HG03159 (cell line): ENCODE results near the gene MICAL3.

Source experiments
- ATAC-seq: cut with Tn5 transposase; IDR thresholded peaks from one replicate; pipeline ENCODE4 v1.9.1; 2021; ENCODE audit warnings: mild to moderate bottlenecking, moderate library complexity; ENCODE audit not compliant: unreplicated experiment

The MICAL3 gene

DNA sequence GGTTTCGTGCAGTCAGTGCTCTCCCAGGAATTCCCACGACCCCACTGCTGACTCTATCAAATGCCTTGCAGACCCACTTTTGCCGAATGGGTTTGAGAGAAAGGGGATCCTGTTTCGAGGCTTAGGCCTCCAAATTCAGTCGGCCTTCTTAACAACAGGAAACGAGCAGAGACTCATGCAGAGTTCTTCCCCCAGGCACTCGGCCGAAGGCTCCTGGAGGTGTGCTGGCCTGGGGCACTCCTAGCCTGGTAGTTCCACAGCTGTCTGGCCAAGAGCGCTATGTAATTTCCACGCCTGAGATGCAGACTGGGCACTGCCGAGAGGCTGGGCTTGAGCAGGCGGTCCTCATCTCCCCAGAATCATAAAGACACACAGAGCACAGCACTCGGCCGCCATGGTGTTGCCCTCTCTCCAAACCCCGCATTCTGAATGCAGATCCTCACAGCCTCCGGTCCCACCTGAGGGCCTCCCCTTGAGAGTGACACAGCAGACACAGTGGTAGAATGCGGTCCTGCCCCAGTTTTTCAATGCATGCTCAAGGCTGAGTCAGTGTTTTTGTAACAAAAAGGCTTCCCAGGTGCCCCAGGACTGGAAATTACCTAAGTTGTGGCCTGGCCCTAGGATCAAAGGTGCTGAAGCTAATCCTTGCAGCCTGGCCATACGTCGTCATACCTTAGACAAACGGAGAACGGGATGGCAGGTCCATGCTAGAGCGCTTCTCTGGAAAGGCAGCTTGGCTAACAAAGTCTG is 219.9 kb downstream of the MICAL3 start:
- no peak for ATAC-seq

DNA sequence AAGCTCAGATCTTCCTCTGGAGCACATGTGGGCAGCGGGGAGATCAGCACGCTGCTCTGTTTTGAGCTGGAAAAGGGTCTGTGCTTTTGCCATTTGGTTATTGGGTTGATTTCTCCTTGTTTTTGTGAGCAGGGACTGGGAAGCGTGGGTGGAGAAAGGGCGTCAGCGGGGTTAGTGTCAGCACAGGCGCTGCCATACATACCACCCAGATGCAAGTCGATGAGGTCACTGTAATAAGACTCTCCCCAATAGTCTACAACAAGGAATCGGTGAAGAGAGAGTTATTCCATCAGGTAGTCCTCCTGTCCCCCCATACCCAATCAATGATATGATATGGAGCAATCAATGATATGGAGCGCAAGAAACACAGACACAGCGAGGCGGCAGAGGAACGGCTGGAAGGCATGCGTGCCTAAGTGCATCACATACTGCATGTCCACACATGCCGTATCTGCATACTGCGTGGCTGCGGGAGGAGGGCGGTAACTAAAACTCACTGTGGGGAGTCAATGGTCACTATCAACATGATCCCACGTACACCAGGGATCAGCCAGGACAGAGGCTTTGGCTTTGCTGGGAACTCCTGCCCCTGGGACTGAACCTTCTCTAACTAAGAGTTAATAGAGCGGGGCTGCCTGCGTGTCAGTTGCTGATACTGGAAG is 220.6 kb downstream of the MICAL3 start:
- no peak for ATAC-seq

GRCh38 chr22:17802822-17803221 is 221.5 kb downstream of the MICAL3 start:
- no peak for ATAC-seq

GRCh38 chr22:17802411-17802810 is 221.9 kb downstream of the MICAL3 start:
- no peak for ATAC-seq

- peak; percentile 48 for ATAC-seq
Measured at GRCh38 chr22:17797721-17798559, 226.4 kb downstream of the MICAL3 start.

- no peak for ATAC-seq
Measured at GRCh38 chr22:17796695-17797094, 227.7 kb downstream of the MICAL3 start.

- ATAC-seq: no peak
Measured at GRCh38 chr22:17795661-17796548, 228.5 kb downstream of the MICAL3 start.

DNA sequence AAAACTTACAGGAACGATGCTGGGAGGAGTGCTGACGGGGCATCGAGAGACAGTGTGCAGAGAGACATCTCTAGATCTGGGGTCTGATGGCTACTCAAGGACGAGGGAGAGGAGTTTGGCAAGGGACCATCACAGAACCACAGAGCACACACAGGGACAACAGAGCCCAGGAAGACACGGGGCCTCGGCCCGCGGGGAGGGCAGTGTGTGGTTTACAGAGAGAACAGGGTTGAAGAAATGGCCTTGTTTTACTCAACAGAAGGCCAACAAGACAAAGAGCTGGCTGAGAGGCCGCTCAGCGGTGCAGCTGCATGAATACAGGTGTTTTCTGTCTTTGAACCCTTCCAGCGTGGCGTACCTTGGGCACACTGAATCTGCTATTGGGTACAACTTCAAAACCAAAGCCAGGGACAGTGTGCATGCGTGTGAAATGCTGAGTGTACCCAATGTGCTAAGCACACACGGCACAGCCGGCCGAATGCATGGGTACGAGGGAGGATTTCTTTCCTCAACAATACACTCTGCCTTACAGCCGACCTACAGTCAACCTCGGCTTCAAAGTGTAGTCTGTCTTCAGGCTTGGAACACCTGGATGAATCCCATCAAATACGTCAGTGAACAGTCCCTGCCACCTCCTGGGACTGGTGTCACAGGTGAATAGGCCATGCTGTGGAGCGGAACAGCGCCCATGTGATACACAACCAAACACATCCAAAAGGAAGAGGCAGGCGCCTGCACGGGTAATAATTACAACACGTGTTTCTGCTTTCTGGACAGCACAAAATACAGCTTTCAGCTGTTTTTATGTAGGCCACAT is 229.4 kb downstream of the MICAL3 start:
- ATAC-seq: no peak

DNA sequence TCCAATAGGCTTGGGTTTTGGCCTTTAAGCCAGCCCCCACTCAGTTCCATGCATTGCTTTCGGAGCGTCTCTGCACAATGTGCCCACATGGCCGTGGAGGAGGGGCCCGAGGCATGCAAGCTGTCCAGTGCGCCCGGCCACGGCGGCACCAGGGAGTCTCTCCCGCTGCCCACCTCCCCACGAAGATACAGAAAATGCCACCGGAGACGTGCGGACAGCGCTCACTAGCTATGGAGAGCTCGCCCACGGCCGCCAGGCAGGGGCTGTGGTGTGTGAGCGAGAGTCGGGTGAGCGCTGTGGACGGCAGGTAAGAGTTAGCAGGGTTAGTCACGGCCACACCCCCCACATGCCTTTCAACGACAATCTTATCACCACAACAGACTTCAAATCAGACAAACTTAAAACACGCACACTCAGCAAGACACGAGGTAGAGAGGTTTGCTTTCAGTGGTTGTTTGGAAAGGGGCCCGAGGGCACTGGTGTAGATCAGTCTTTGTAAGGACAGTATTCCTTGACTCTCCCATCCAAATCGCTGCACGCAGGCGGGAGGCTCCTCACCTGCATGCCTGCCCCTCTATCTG is 231.4 kb downstream of the MICAL3 start:
- no peak for ATAC-seq

GRCh38 chr22:17792299-17792698 is 232.1 kb downstream of the MICAL3 start:
- ATAC-seq: no peak

- ATAC-seq: no peak
Measured at GRCh38 chr22:17791196-17791595, 233.2 kb downstream of the MICAL3 start.

GRCh38 chr22:17789379-17790200 is 234.8 kb downstream of the MICAL3 start:
- no peak for ATAC-seq

DNA sequence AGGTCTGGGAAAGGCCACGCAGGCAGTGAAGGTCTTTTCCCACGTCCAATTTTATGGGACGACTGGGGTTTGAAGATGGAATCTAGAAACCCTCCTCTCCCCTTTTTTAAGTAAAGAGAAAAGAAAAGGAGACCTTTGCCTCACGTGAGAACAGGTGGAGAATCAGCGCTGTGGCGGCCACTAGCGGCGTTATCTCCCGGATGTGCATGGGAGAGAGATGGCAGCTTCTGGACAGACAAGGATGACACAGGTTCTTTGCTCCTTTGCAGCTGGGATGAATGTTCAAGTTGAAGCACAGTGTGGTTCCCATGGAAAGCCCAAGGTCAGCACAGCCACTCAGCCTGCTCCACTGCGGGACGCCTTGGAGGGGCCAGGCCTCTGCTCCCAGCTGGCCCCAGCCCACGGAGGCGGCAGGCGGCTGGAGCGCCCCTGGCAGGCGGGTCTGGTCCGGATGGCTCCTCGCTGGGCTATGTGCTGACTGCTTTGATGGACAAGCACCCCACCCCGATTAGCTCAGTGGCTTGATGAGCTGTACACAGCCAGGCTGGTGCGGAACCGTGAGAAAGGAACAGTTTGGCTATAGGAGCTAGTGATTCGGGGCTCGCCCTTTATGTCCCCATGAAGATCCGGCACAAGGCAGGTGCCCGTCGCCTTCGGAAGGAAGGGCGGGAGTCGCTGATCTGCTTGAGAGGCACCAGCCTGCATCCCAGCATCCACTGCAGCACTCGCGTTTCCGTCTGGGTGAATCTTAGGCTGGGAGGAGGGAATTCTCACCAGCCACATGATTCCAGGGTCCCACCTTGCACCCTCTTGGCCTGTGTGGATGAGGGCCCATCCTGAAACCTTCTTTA is 235.6 kb downstream of the MICAL3 start:
- no peak for ATAC-seq

DNA sequence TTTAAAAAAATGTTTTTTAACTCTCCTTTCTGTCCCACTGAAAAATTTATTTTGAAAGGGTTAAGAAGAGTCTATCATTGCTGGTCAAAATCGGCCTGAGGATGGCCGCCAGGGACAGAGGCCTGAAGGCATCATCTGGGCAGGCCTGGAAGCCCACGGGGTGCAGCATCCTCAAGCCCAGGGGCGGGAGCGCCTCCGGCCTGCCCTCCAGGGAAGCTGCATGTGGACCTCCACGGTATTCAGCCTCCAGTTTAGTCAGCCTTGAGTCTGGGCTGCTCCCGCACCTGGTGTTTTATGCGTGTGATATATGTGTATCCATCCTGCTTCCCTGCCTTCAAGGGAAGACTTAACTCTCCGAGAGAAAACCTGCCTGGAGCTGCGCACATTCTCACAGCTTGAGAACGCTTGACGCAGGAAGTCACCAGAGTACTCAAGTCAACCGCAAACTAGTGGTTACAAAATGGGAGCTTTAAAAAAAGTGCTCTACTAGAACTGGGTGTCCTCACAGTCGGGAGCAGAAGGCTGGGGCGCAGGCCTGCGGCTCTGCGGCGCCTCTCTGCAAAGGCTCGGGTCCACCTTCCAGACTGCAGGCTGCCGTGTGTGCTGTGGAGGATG is 236.5 kb downstream of the MICAL3 start:
- ATAC-seq: no peak

DNA sequence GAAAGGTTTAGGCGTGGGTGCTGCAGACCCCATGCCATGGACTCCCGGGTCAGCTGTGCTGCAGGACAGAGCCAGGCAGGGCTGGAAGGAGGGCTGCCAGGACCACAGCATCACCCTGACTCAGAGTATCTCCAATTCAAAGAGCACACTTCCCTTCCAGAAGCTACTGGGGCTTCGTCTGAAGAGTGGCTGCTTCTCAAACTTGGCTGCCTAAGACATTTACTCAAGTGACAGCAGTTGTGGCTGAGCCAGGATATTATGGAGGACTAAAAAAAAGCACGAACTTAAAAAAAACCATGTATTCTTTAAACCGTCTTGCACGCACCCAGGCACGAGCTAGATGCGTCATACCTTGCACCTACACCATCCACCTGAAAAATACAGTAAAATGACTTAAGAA is 237.1 kb downstream of the MICAL3 start:
- ATAC-seq: no peak

GRCh38 chr22:17786435-17787161 is 237.8 kb downstream of the MICAL3 start:
- no peak for ATAC-seq
